Hepatocyte (in vitro differentiated cells): ENCODE data around the gene TFDP1.

Experiments used
- EZH2 ChIP-seq: fragments of 200-600 bp; sonication (generic); IDR thresholded peaks from 2 replicates; pipeline ENCODE4 v1.6.1; 2016; ENCODE audit warnings: antibody characterized with exemption, mild to moderate bottlenecking, borderline replicate concordance
- TF ChIP-seq, protein P1 (sequence below): fragments of 200-600 bp; sonication (generic); IDR thresholded peaks from 2 replicates; pipeline ENCODE4 v1.5.1; 2016; ENCODE audit warnings: antibody characterized with exemption, mild to moderate bottlenecking; ENCODE audit not compliant: poor library complexity

DNA sequence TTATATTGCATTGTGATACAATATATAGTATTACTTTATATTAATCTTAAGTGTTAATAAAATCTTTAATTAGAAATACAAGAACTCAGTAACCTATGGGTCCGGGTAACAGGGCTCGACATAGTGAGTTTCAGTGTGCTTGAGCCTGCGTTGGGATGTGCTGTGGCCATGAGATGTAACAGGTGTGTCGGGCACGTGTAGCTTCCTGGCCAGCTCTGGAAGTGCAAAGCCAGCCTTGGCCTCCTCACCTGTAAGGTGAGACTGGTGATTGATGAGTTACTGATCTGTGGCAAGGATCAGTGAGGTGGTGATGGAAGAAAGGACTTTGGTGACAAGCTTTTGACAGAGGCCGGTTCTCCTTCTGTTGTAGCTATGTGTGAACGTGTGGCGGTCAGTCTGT lies 54.3 kb downstream of the TFDP1 start:
- TF ChIP-seq, protein P1, sequence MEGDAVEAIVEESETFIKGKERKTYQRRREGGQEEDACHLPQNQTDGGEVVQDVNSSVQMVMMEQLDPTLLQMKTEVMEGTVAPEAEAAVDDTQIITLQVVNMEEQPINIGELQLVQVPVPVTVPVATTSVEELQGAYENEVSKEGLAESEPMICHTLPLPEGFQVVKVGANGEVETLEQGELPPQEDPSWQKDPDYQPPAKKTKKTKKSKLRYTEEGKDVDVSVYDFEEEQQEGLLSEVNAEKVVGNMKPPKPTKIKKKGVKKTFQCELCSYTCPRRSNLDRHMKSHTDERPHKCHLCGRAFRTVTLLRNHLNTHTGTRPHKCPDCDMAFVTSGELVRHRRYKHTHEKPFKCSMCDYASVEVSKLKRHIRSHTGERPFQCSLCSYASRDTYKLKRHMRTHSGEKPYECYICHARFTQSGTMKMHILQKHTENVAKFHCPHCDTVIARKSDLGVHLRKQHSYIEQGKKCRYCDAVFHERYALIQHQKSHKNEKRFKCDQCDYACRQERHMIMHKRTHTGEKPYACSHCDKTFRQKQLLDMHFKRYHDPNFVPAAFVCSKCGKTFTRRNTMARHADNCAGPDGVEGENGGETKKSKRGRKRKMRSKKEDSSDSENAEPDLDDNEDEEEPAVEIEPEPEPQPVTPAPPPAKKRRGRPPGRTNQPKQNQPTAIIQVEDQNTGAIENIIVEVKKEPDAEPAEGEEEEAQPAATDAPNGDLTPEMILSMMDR, result no peak
- TF ChIP-seq EZH2, result no peak
